ENCODE measurements around the gene EIF4E1B.

GRCh38 chr5:176667637-176668036, 37.2 kb downstream of the EIF4E1B start:
- no peak for TF ChIP-seq CTCF (IDR thresholded peaks at IDR 0.05)
- no peak for TF ChIP-seq POLR2A (IDR thresholded peaks at IDR 0.05)

All from tibial nerve (tissue), 3 donors.